Fibroblast of lung (primary cell): ENCODE data around the gene ARMC9. TPM values are rescaled to one million over a fixed set of nuclear protein-coding genes. Genes with fewer than 3 reads are reported as not detected.

Source experiments
- DNase-seq, 2 donors: peaks; one replicate each; pipeline versions ENCODE4 v3.0.0 to v3.0.0-alpha.2; 2010; ENCODE audit warnings: low read depth in 2 of 2
- H2AFZ ChIP-seq: 2 replicates; pipeline ENCODE4 v1.5.1; 2012; ENCODE audit warnings: low read length, control low read depth, inconsistent platforms
- H3K27ac ChIP-seq: 2 replicates; pipeline ENCODE4 v1.5.1; 2011; ENCODE audit warnings: low read length, control low read depth; ENCODE audit not compliant: insufficient read depth
- H3K27me3 ChIP-seq: 2 replicates; pipeline ENCODE4 v1.5.1; 2011; ENCODE audit warnings: mild to moderate bottlenecking, low read length; ENCODE audit not compliant: control insufficient read depth, insufficient read depth
- H3K36me3 ChIP-seq: 2 replicates; pipeline ENCODE4 v1.5.1; 2011; ENCODE audit warnings: low read length; ENCODE audit not compliant: control insufficient read depth, insufficient read depth
- H3K4me1 ChIP-seq: 2 replicates; pipeline ENCODE4 v1.5.1; 2011; ENCODE audit warnings: low read length; ENCODE audit not compliant: control insufficient read depth, insufficient read depth; ENCODE audit errors: extremely low read depth
- H3K4me2 ChIP-seq: 2 replicates; pipeline ENCODE4 v1.5.1; 2011; ENCODE audit warnings: low read length, control low read depth; ENCODE audit not compliant: insufficient read depth; ENCODE audit errors: extremely low read depth
- H3K4me3 ChIP-seq, 4 experiments: fragments of 200-600 bp in 1 of 4; sonication (generic) in 1 of 4; replicated peaks in 1 of 4; 2 replicates each; pipeline ENCODE4 v1.5.1; 2011 to 2016; ENCODE audit warnings: low read length in 4 of 4, low read depth in 3 of 4, mild to moderate bottlenecking in 3 of 4, control low read depth in 2 of 4, inconsistent platforms in 1 of 4, mixed read lengths in 1 of 4; ENCODE audit not compliant: insufficient read depth in 1 of 4; ENCODE audit errors: control extremely low read depth in 1 of 4
- H3K79me2 ChIP-seq: 2 replicates; pipeline ENCODE4 v1.5.1; 2012; ENCODE audit warnings: mild to moderate bottlenecking, low read length, inconsistent platforms; ENCODE audit not compliant: control insufficient read depth, insufficient read depth
- H3K9ac ChIP-seq: 2 replicates; pipeline ENCODE4 v1.5.1; 2011; ENCODE audit warnings: mild to moderate bottlenecking, low read length, control low read depth; ENCODE audit not compliant: insufficient read depth
- H3K9me3 ChIP-seq: 2 replicates; pipeline ENCODE4 v1.5.1; 2012; ENCODE audit warnings: low read depth, low read length; ENCODE audit not compliant: control insufficient read depth, insufficient read depth
- H4K20me1 ChIP-seq: 2 replicates; pipeline ENCODE4 v1.5.1; 2011; ENCODE audit warnings: low read length; ENCODE audit not compliant: control insufficient read depth, insufficient read depth; ENCODE audit errors: extremely low read depth
- EZH2 ChIP-seq: IDR thresholded peaks from 2 replicates; pipeline ENCODE4 v1.5.1; 2012; ENCODE audit warnings: low read length, control low read depth, mild to moderate bottlenecking; ENCODE audit errors: missing control alignments
- polyA plus RNA-seq, 2 donors: library from polyadenylated mRNA; depleted of rRNA in 1 of 2; stranded (reverse) in 1 of 2; unstranded in 1 of 2; fragments of >200 nt; gene quantifications; 2 replicates each; pipeline ENCODE4 v1.2.1, GENCODE V29; 2011 to 2012; ENCODE audit warnings: missing spikeins in 1 of 2
- total RNA-seq: library from RNA; depleted of rRNA; stranded (reverse); fragments of >200 nt; gene quantifications from 2 replicates; pipeline ENCODE4 v1.2.1, GENCODE V29; 2014
- TF ChIP-seq, protein P1 (sequence below), 2 donors: IDR thresholded peaks in 1 of 2; conservative IDR thresholded peaks in 1 of 2; 1 replicate in 1 of 2; 2 replicates in 1 of 2; pipeline ENCODE4 v1.5.1; 2011 to 2012; ENCODE audit warnings: low read length in 2 of 2, control low read depth in 1 of 2, inconsistent platforms in 1 of 2, low read depth in 1 of 2, mild to moderate bottlenecking in 1 of 2

The ARMC9 gene
- total and polyA plus RNA-seq, 2 donors (not counting 1 experiment from before 2014, with no cell fraction given): 68.4 to 153 TPM

GRCh38 chr2:231182513-231182899, 15.9 kb upstream of the ARMC9 start:
- Histone ChIP-seq H3K27ac (no peak overlapping the region), H2AFZ (no peak overlapping the region), H3K4me3 (no peak overlapping the region), H3K79me2 (no peaks in the 10 kb centered on the region), H3K36me3 (no peaks in the 10 kb centered on the region), H4K20me1 (no peaks in the 10 kb centered on the region), H3K4me1 (peaks cover 5% of the 10 kb centered on the region), H3K9ac (no peak overlapping the region), H3K4me2 (no peak overlapping the region), H3K27me3 (no peaks in the 10 kb centered on the region), H3K9me3 (no peaks in the 10 kb centered on the region)
- DNase-seq: no peak
- TF ChIP-seq, protein P1, sequence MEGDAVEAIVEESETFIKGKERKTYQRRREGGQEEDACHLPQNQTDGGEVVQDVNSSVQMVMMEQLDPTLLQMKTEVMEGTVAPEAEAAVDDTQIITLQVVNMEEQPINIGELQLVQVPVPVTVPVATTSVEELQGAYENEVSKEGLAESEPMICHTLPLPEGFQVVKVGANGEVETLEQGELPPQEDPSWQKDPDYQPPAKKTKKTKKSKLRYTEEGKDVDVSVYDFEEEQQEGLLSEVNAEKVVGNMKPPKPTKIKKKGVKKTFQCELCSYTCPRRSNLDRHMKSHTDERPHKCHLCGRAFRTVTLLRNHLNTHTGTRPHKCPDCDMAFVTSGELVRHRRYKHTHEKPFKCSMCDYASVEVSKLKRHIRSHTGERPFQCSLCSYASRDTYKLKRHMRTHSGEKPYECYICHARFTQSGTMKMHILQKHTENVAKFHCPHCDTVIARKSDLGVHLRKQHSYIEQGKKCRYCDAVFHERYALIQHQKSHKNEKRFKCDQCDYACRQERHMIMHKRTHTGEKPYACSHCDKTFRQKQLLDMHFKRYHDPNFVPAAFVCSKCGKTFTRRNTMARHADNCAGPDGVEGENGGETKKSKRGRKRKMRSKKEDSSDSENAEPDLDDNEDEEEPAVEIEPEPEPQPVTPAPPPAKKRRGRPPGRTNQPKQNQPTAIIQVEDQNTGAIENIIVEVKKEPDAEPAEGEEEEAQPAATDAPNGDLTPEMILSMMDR (conservative IDR thresholded peaks at IDR 0.05 in 1 of 2, IDR thresholded peaks at IDR 0.05 in 1 of 2; ENCODE audit: low read depth in 1 of 2, low read length in 2 of 2): no peak
- TF ChIP-seq EZH2: no peak

DNA sequence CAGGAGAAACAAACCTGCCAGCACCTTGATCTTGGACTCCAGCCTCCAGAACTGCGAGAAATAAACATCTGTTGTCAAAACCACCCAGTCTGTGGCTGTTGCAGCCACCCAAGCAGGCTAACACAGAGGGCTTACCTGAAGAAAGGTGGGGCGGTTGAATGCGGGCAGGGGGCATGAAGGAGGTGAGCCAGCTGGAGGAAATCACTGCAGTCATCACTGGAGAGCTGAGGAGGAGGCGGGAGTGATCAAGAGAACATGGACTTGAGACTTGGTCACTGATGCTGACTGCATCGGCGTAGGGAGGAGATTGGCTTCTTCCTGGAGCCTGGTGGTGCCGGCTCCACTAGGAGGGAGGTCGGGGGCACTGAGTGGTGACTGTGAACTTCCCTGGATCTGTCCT, 14.6 kb upstream of the ARMC9 start:
- H2AFZ ChIP-seq: no peak overlapping the region
- H4K20me1 ChIP-seq: no peaks in the 10 kb centered on the region
- no peaks in the 10 kb centered on the region for H3K36me3 ChIP-seq
- no peak overlapping the region for H3K4me2 ChIP-seq
- no peak for DNase-seq
- no peak overlapping the region for H3K27ac ChIP-seq
- no peaks in the 10 kb centered on the region for H3K9me3 ChIP-seq
- peaks cover 7% of the 10 kb centered on the region for H3K4me1 ChIP-seq
- TF ChIP-seq EZH2: no peak
- TF ChIP-seq, protein P1 (conservative IDR thresholded peaks at IDR 0.05 in 1 of 2, IDR thresholded peaks at IDR 0.05 in 1 of 2; ENCODE audit: low read depth in 1 of 2, low read length in 2 of 2): no peak
- H3K4me3 ChIP-seq: no peak overlapping the region
- H3K27me3 ChIP-seq: no peaks in the 10 kb centered on the region
- no peaks in the 10 kb centered on the region for H3K79me2 ChIP-seq
- H3K9ac ChIP-seq: no peak overlapping the region

GRCh38 chr2:231184319-231184718, 14.1 kb upstream of the ARMC9 start:
- Histone ChIP-seq H3K9me3 (no peaks in the 10 kb centered on the region), H2AFZ (no peak overlapping the region), H3K36me3 (no peaks in the 10 kb centered on the region), H3K4me3 (no peak overlapping the region), H3K79me2 (no peaks in the 10 kb centered on the region), H3K27ac (no peak overlapping the region), H3K4me2 (no peak overlapping the region), H4K20me1 (no peaks in the 10 kb centered on the region), H3K27me3 (no peaks in the 10 kb centered on the region), H3K4me1 (peaks cover 8% of the 10 kb centered on the region), H3K9ac (no peak overlapping the region)
- no peak for DNase-seq
- TF ChIP-seq EZH2: no peak
- TF ChIP-seq, protein P1 (conservative IDR thresholded peaks at IDR 0.05 in 1 of 2, IDR thresholded peaks at IDR 0.05 in 1 of 2; ENCODE audit: low read depth in 1 of 2, low read length in 2 of 2): no peak
